Measurements from ENCODE around the gene SLCO3A1.
A peak's percentile ranks its signal among the peaks of the same experiment; 100 is the strongest.

Gene SLCO3A1

GRCh38 chr15:91862891-91863504, 9.5 kb downstream of the SLCO3A1 start:
- no peak for DNase-seq

- DNase-seq = no peak
Measured at GRCh38 chr15:91863621-91864255, 10.2 kb downstream of the SLCO3A1 start.

- DNase-seq = no peak
Measured at GRCh38 chr15:91864664-91865063, 11.2 kb downstream of the SLCO3A1 start.

- DNase-seq = no peak
Measured at GRCh38 chr15:91865486-91865885, 12.0 kb downstream of the SLCO3A1 start.

GRCh38 chr15:91865950-91866349, 12.4 kb downstream of the SLCO3A1 start:
- no peak for DNase-seq

- peak; percentile 33 for DNase-seq
Measured at GRCh38 chr15:91866371-91866905, 12.9 kb downstream of the SLCO3A1 start.

- DNase-seq = no peak
Measured at GRCh38 chr15:91866971-91867372, 13.5 kb downstream of the SLCO3A1 start.

- DNase-seq = no peak
Measured at GRCh38 chr15:91867581-91868026, 14.1 kb downstream of the SLCO3A1 start.

- DNase-seq = no peak
Measured at GRCh38 chr15:91870876-91871537, 17.5 kb downstream of the SLCO3A1 start.

- DNase-seq = no peak
Measured at GRCh38 chr15:91871837-91872236, 18.3 kb downstream of the SLCO3A1 start.

- no peak for DNase-seq
Measured at GRCh38 chr15:91872356-91873137, 19.0 kb downstream of the SLCO3A1 start.

- DNase-seq = no peak
Measured at GRCh38 chr15:91873138-91873536, 19.6 kb downstream of the SLCO3A1 start.

GRCh38 chr15:91874171-91874570, 20.7 kb downstream of the SLCO3A1 start:
- DNase-seq = no peak

- no peak for DNase-seq
Measured at GRCh38 chr15:91874992-91875660, 21.6 kb downstream of the SLCO3A1 start.

GRCh38 chr15:91876187-91876586, 22.7 kb downstream of the SLCO3A1 start:
- no peak for DNase-seq

GRCh38 chr15:91878319-91878870, 24.9 kb downstream of the SLCO3A1 start:
- DNase-seq = no peak

GRCh38 chr15:91879158-91879557, 25.6 kb downstream of the SLCO3A1 start:
- DNase-seq = no peak

GRCh38 chr15:91880373-91880772, 26.9 kb downstream of the SLCO3A1 start:
- no peak for DNase-seq

GRCh38 chr15:91881569-91882297, 28.2 kb downstream of the SLCO3A1 start:
- no peak for DNase-seq

- no peak for DNase-seq
Measured at GRCh38 chr15:91882858-91883586, 29.5 kb downstream of the SLCO3A1 start.

- no peak for DNase-seq
Measured at GRCh38 chr15:91884606-91885005, 31.1 kb downstream of the SLCO3A1 start.

All from central memory CD4-positive, alpha-beta T cell (primary cell).